Liver (tissue), 3 donors: ENCODE data around the gene ABLIM2.

Source experiments
- CTCF ChIP-seq: fragments of 150-350 bp; IDR thresholded peaks from 2 replicates; pipeline ENCODE4 v1.5.1; 2017; ENCODE audit warnings: improper control_type of control experiment, low read depth, low read length; ENCODE audit not compliant: missing input control
- EGR1 ChIP-seq, 2 donors: IDR thresholded peaks; 2 replicates each; pipeline ENCODE4 v1.6.1; 2016 to 2018; ENCODE audit warnings: antibody characterized with exemption in 2 of 2, low read depth in 2 of 2
- JUND ChIP-seq, 2 donors: IDR thresholded peaks; 2 replicates each; pipeline ENCODE4 v1.6.1; 2016; ENCODE audit warnings: antibody characterized with exemption in 2 of 2
- MAX ChIP-seq: IDR thresholded peaks from 2 replicates; pipeline ENCODE4 v1.6.1; 2016; ENCODE audit warnings: antibody characterized with exemption
- NR2F2 ChIP-seq: IDR thresholded peaks from 2 replicates; pipeline ENCODE4 v1.6.1; 2016; ENCODE audit warnings: antibody characterized with exemption
- REST ChIP-seq: IDR thresholded peaks from 2 replicates; pipeline ENCODE4 v1.6.1; 2016; ENCODE audit warnings: antibody characterized with exemption, mild to moderate bottlenecking
- YY1 ChIP-seq: IDR thresholded peaks from 2 replicates; pipeline ENCODE4 v1.6.1; 2016; ENCODE audit warnings: antibody characterized with exemption, mild to moderate bottlenecking
- donor health status: healthy.
- donor health status: healthy.

- TF ChIP-seq CTCF (no peak), REST (no peak), EGR1 (IDR thresholded peaks at IDR 0.05; ENCODE audit: low read depth in 2 of 2) (no peak), MAX (no peak), NR2F2 (no peak), YY1 (no peak), JUND (IDR thresholded peaks at IDR 0.05) (no peak)
Observed at GRCh38 chr4:7926822-7927221, 231.8 kb downstream of the ABLIM2 start.
